Activated naive CD8-positive, alpha-beta T cell treated with anti-CD3 and anti-CD28 coated beads for 36 hours (primary cell): ENCODE data around the gene SNU13. TPM values are rescaled to one million over a fixed set of nuclear protein-coding genes. Genes with fewer than 3 reads are reported as not detected.
A peak's percentile ranks its signal among the peaks of the same experiment; 100 is the strongest.
"Not testable (repeated sequence)": the region's sequence is repeated elsewhere in the genome, so short reads cannot be mapped to it uniquely, and the experiment has no call there.

Source experiments
- DNase-seq: peaks from one replicate; pipeline ENCODE4 v3.0.0; 2021
- H3K27ac Mint-ChIP-seq: one replicate; pipeline ENCODE4 v1.8.0; 2022; ENCODE audit warnings: mild to moderate bottlenecking, moderate library complexity, mixed read lengths
- H3K27me3 Mint-ChIP-seq: one replicate; pipeline ENCODE4 v1.8.0; 2022; ENCODE audit warnings: mild to moderate bottlenecking, mixed read lengths
- H3K36me3 Mint-ChIP-seq: one replicate; pipeline ENCODE4 v1.8.0; 2021; ENCODE audit warnings: mild to moderate bottlenecking, mixed read lengths
- H3K4me1 Mint-ChIP-seq: one replicate; pipeline ENCODE4 v1.8.0; 2021; ENCODE audit warnings: mixed read lengths
- H3K4me3 Mint-ChIP-seq: one replicate; pipeline ENCODE4 v1.8.0; 2022; ENCODE audit warnings: mild to moderate bottlenecking, moderate library complexity, mixed read lengths
- H3K9me3 Mint-ChIP-seq: one replicate; pipeline ENCODE4 v1.8.0; 2022; ENCODE audit warnings: mixed read lengths
- total RNA-seq, 2 experiments: library from RNA; stranded (reverse); gene quantifications; one replicate each; pipeline ENCODE4 v1.2.3, GENCODE V29; 2021

Gene SNU13
- 100 to 1,000 TPM; 339 to 357 TPM for total RNA-seq

DNA sequence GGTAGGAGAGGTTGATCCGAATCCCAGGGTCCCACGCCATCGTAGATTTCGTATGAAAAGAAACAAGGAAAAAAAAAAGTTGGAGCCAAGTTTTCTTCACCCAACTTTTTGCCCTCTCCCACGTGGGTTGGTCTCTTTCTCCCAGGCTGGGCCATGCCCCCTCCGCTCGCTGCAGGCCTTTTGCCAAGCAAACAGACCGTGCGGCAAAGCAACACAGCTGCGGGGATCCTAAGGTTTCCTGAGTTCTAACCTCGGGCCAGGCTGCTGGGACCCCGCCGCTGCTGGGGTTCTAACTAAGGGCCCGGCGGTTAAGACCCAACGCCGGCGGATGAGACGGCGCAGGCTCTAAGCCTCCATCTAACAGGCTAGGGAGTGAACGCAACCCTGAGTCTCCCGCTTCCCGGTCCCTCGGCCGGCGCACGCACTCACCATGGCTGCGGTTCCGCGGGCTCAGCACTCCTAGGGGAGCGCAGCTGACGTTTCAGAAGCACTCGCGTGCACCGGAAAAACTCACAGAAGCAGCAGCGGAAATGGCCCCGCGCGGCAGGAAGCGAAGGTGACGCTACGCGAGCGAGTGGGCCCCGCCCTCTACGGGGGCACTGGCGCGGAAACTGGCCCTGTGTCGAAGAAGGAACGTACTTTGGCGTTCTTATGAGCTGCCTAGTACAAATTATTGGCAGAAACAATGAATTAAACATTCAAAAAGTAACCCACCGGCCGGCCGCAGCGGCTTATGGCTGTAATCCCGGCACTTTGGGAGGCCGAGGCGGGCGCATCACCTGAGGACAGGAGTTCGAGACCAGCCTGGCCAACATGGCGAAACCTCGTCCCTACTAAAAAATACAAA lies at the start of gene SNU13:
SNU13 (minus strand) TSS at position 503 of the 847 bp plus-strand sequence; CDS start at position 432, 71 bp downstream.
- H3K4me1 Mint-ChIP-seq = peaks cover 17% of the 10 kb centered on the region
- no peaks in the 10 kb centered on the region for H3K9me3 Mint-ChIP-seq
- H3K27ac Mint-ChIP-seq = peak within 1 kb of the TSS; percentile 98
- DNase-seq = peak; percentile 93
- no peaks in the 10 kb centered on the region for H3K27me3 Mint-ChIP-seq
- peaks cover 18% of the 10 kb centered on the region for H3K36me3 Mint-ChIP-seq
- peak within 1 kb of the TSS; percentile 95 for H3K4me3 Mint-ChIP-seq

DNA sequence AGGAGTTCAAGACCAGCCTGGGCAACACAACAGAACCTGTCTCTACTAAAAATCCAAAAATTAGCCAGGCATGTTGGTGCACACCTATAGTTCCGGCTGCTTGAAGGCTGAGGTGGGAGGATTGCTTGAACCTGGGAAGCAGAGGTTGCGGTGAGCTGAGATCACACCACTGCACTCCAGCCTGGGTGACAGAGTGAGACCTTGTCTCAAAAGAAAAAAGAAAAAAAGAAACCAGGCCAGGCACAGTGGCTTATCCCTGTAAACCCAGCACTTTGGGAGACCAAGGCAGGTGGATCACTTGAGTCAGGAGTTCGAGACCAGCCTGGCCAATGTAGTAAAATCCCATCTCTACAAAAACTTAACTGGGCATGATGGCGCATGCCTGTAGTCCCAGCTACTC lies 44.6 kb upstream of the SNU13 start:
- not testable (repeated sequence) for DNase-seq, H3K27ac Mint-ChIP-seq, H3K9me3 Mint-ChIP-seq, H3K36me3 Mint-ChIP-seq, H3K27me3 Mint-ChIP-seq, H3K4me3 Mint-ChIP-seq, H3K4me1 Mint-ChIP-seq

DNA sequence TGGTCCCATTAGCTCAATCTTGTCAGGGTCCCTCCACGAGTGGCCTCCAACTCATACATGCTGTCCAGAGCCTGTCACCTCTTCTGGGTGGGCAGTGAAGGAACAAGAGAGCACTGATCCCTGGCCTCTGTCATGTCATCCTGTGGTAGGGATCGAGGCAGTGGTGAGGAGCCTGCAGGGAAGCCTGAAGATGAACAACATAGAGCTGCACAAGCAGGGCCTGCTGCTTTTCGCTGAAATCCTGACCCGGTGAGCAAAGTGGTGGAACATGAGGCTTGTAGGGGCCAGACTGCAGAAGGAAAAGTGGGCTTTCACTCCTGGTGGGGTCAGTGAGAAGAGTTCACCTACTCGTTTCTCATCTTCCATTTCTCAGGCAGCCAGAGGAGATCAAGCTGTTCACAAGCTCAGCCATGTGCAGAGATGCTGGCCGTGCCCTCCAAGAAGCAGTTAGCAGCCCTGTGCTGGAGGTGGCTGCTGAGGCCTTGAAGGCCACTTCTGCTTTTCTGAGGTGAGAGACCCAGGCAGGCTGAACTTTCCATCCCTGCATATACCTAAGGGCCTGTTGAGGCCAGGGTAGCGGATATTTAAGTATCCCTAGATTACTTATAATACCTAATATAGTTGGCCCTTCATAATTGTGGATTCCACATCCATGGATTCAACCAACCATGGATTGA lies 43.6 kb upstream of the SNU13 start:
- Mint-ChIP-seq H3K27ac (no peak overlapping the region), H3K27me3 (no peaks in the 10 kb centered on the region), H3K4me3 (no peak overlapping the region), H3K4me1 (no peaks in the 10 kb centered on the region), H3K9me3 (no peaks in the 10 kb centered on the region), H3K36me3 (no peaks in the 10 kb centered on the region)
- DNase-seq = no peak

DNA sequence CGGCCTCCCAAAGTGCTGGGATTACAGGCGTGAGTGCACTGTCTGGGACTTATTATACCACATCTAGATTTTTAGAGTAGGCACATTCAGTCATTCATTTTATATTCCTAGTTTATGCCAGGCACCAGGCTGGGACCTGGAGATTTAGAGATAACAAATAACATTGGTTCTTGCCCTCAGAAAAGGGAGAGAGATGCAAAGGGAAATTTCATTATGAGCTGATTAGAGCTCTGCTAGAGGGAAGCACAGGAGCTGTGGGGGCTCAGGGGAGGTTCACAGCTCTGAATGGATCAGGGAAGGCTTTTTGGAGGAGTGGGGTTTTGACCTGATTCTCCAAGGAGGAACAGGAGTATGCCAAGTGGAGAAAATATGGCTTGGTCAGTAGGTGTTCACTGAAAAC lies 42.9 kb upstream of the SNU13 start:
- DNase-seq = no peak
- Mint-ChIP-seq H3K27me3 (no peaks in the 10 kb centered on the region), H3K9me3 (no peaks in the 10 kb centered on the region), H3K36me3 (no peaks in the 10 kb centered on the region), H3K4me3 (no peak overlapping the region), H3K27ac (no peak overlapping the region), H3K4me1 (no peaks in the 10 kb centered on the region)

DNA sequence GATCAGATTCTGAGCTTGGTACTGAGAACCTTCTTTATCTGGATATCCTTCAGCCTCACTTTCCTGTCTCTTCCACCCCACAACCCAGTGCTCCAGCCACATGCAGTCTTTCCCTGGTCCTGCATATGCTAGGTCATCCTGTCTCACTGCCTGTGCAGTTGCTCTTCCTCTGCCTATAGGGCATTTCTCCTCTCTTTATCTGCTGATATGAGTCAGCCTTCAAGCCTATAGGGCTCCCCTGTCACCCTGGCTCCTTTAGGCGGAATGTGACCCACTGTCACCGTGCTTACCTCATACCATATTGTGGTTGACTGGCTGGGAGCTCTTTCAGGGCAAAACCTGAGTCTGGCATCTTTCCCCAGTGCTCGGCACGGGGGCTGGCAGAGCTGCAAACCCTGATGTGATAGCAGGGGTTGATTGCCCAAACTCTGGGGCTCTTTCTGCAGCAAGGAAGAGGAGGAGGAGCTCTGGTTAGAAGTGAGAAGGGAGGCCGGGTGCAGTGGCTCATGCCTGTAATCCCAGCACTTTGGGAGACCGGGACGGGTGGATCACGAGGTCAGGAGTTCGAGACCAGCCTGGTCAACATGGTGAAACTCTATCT lies 36.9 kb upstream of the SNU13 start:
- Mint-ChIP-seq H3K36me3 (no peaks in the 10 kb centered on the region), H3K4me1 (no peaks in the 10 kb centered on the region), H3K27ac (no peak overlapping the region), H3K9me3 (no peaks in the 10 kb centered on the region), H3K4me3 (no peak overlapping the region), H3K27me3 (peaks cover 4% of the 10 kb centered on the region)
- DNase-seq = no peak

DNA sequence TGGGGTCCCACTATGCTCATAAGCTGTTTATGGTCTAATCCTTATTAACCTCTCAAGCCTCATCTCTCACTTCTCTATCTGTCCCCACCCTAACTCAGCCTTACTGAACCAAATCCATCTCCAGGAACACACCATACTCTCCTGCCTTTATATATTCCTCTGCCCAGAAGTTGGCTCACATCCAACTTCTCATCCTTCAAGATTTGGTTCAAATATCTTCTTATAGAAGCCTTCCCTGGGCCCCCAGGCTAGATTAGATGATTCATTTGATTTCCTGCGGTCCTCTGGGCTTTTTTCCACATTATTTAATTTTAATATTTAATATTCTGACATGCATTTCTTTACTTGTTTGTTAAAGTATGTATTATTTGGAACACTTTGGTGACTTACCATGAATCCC lies 33.8 kb upstream of the SNU13 start:
- Mint-ChIP-seq H3K27ac (no peak overlapping the region), H3K4me3 (no peak overlapping the region), H3K27me3 (peaks cover 4% of the 10 kb centered on the region), H3K36me3 (no peaks in the 10 kb centered on the region), H3K4me1 (no peaks in the 10 kb centered on the region), H3K9me3 (no peaks in the 10 kb centered on the region)
- no peak for DNase-seq

DNA sequence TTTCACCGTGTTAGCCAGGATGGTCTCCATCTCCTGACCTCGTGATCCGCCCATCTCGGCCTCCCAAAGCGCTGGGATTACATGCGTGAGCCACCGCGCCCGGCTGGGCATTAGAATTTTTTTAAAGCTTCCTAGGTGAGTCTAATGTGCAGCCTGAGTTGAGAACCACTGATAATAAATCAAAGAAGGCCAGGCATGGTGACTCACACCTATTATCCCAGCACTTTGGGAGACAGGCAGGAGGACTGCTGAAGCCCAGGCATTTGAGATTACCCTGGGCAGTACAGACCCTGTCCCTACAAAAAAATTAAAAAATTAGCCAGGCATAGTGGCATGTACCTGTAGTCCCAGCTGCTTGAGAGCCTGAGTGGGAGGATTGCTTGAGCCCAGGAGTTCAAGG lies 24.3 kb upstream of the SNU13 start:
- Mint-ChIP-seq H3K4me3 (no peak overlapping the region), H3K4me1 (no peaks in the 10 kb centered on the region), H3K9me3 (no peaks in the 10 kb centered on the region), H3K27me3 (no peaks in the 10 kb centered on the region), H3K27ac (no peak overlapping the region), H3K36me3 (no peaks in the 10 kb centered on the region)
- no peak for DNase-seq

DNA sequence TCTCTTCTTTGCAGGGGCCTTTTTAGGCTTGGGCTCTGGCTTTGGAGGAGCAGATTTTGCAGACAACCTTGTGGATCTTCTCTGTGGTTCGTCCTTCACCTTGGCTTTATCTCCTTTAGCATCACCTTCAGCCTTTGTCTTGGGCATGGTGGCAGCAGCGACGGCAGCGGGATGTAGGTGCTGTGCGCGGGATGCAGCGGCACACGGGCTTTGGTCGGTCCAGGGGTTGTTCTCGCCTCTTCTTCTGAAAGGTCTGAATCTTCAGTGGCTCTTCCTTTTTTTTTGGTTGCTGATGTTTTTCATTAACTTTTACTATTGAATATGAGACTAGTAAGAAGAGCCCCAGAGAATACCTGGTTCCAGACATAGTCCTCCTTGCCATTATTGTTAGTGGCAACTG lies 20.7 kb upstream of the SNU13 start:
- Mint-ChIP-seq H3K4me3 (no peak overlapping the region), H3K36me3 (no peaks in the 10 kb centered on the region), H3K27me3 (no peaks in the 10 kb centered on the region), H3K9me3 (no peaks in the 10 kb centered on the region), H3K4me1 (no peaks in the 10 kb centered on the region), H3K27ac (no peak overlapping the region)
- DNase-seq = no peak

DNA sequence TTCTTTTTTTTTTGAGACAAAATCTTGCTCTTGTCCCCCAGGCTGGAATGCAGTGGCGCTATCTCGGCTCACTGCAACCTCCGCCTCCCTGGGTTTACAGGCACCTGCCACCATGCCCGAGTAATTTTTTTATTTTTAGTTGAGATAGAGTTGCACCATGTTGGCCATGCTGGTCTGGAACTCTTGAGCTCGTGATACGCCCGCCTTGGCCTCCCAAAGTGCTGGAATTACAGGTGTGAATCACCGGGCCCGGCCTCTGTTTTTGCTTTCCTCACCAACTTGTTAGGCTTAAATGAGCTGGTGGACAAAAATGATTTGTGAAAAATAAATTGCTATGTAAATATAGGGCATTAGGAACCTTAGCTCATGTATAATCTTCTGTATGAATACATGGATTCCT lies 14.1 kb upstream of the SNU13 start:
- Mint-ChIP-seq H3K27me3 (no peaks in the 10 kb centered on the region), H3K36me3 (peaks cover 3% of the 10 kb centered on the region), H3K4me3 (no peak overlapping the region), H3K4me1 (peaks cover 3% of the 10 kb centered on the region), H3K27ac (no peak overlapping the region), H3K9me3 (no peaks in the 10 kb centered on the region)
- DNase-seq = no peak

DNA sequence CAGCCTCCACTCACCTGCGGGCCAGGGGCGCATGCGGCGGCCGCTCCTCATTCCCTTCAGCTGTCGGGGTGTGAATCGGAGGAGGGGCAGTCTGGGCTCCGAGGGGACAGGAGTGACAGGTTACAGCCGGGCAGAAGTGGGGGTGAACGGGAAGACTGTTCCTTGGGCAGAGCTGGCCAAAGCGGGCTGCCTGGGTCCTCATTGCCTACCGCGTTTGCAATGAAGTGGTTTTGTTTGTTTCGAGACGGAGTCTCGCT lies 11.4 kb upstream of the SNU13 start:
- Mint-ChIP-seq H3K27ac (no peak overlapping the region), H3K36me3 (peaks cover 3% of the 10 kb centered on the region), H3K27me3 (no peaks in the 10 kb centered on the region), H3K4me3 (no peak overlapping the region), H3K9me3 (no peaks in the 10 kb centered on the region), H3K4me1 (peaks cover 8% of the 10 kb centered on the region)
- DNase-seq = no peak

DNA sequence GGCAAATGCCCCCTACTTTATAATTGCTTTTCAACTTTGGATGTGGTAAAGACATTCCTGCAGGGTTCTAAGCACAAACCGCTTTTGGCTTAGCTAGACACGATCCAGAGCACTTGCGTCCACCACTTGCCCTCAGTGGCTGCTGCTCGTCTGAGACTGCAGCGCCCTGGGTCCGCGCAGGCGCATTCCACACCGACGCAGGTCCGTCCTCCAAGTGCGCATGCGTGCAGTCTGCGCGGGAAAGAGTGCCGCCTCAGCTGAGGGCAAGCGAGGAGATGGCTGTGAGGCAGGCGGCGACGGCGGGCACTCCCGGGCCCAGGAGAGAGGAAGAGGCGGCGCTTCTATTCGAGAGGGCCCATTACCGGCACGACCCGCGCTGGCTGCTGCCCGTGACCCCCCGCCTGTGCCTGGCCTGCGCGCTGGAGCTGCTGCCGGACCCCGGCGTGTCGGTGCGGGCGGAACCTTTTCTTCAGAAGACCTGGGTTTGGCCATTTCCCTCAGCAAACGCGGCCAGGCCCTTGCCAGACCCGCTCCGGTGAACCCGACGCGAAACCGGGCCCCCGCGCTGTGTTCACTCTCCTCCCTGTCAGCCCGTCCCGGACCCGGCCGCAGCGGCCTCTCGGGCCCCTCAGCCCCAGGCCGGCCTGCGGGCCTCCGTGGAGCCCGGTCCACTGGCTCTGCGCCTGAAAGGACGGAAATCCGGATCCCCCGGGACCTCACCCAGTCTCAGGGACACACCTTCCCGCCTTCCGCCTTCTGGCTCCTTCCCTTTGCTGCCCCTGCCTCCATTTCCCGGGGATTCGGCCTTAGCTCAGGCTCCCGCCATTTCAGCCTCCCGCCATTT lies 10.8 kb upstream of the SNU13 start, which contains the start of gene MEI1:
MEI1 (plus strand) TSS at position 240 of the 844 bp plus-strand sequence; CDS start at position 276, 36 bp downstream.
- H3K27me3 Mint-ChIP-seq = no peaks in the 10 kb centered on the region
- no peaks in the 10 kb centered on the region for H3K9me3 Mint-ChIP-seq
- peaks cover 3% of the 10 kb centered on the region for H3K36me3 Mint-ChIP-seq
- H3K27ac Mint-ChIP-seq = no peak within 1 kb of the TSS
- peaks cover 8% of the 10 kb centered on the region for H3K4me1 Mint-ChIP-seq
- H3K4me3 Mint-ChIP-seq = peak within 1 kb of the TSS; percentile 48
- peak; percentile 91 for DNase-seq

DNA sequence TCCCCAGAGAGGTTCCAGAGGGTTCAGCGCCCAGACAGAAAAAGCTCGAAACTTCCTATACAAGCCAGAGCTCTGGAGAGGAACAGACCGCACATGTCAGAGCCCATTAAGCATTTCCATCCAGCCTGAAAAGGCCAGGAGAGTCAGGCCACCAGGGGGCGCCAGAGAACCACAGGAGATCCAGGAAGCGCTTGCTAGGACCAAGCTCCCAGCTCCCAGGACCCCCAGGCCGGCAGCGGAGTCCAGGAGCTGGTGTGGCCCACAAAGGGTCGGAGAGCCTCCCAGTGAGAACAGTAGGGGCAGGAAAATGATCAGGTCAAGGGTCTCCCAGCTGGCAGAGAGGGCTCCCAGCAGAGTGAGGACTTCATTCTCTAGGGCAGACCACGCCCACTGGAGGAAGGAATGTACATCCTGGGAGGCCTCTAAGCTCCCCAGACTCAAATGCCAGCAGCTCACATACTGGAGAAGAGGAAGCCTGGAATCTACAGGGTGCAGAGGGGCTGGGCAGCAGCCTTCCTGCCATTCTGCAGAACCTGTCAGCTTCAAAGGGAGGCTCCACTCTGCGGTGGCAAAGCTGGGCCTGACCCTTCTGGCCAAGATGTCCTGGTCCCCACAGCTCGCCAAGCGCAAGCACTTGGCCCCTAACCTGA lies 8.6 kb upstream of the SNU13 start:
- H3K27me3 Mint-ChIP-seq = no peaks in the 10 kb centered on the region
- H3K4me3 Mint-ChIP-seq = no peak overlapping the region
- H3K9me3 Mint-ChIP-seq = no peaks in the 10 kb centered on the region
- peaks cover 8% of the 10 kb centered on the region for H3K4me1 Mint-ChIP-seq
- peak overlapping the region; percentile 64 for H3K27ac Mint-ChIP-seq
- peaks cover 3% of the 10 kb centered on the region for H3K36me3 Mint-ChIP-seq
- peak; percentile 85 for DNase-seq

DNA sequence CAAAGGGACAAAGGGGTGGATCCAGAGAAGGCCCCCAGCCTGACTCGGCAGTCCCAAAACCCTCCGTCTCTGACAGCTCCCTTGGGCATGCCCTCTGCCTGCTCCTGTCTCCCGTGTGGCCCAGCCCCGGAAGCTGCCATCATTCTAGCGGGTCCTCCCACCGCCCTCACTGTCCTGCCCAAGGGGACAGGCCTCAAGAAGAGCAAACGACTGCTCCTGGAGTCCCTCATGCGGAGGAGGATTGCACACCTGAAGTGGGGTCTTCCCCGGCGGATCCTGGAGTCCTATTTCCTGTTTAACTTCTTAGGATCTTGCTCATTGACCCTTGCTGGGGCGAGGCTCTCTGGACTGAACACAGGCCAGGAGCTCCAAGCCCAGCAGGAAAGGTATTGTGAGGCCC lies 8.0 kb upstream of the SNU13 start:
- Mint-ChIP-seq H3K4me3 (no peak overlapping the region), H3K36me3 (peaks cover 3% of the 10 kb centered on the region), H3K27ac (peak overlapping the region; percentile 31), H3K27me3 (no peaks in the 10 kb centered on the region), H3K4me1 (peaks cover 8% of the 10 kb centered on the region), H3K9me3 (no peaks in the 10 kb centered on the region)
- DNase-seq = no peak

DNA sequence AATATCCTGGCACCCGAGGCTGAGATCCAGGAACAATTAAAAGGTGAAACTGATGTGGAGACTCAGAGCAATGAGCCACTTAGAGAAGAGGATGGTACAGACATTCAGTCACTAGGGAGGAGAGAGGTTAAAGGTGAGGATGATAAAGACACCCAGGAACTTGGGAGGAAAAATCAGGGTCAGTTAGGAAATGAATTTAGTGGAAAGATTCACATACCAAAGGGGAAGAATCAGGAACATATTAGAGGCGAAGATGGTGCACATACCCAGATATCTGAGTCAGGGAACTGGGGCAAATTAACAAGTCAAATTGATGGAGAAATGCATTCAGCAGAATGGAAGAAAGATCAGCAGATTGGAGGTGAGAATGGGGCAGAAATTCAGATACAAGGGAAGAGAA lies 6.5 kb upstream of the SNU13 start:
- peaks cover 5% of the 10 kb centered on the region for H3K36me3 Mint-ChIP-seq
- H3K9me3 Mint-ChIP-seq = no peaks in the 10 kb centered on the region
- H3K27ac Mint-ChIP-seq = no peak overlapping the region
- DNase-seq = no peak
- H3K4me3 Mint-ChIP-seq = no peak overlapping the region
- no peaks in the 10 kb centered on the region for H3K27me3 Mint-ChIP-seq
- H3K4me1 Mint-ChIP-seq = peaks cover 11% of the 10 kb centered on the region
